A549 treated with CpdA at 1 μM for 4 hours (cell line): ENCODE measurements around the gene ZRANB2. TPM values are rescaled to one million over a fixed set of nuclear protein-coding genes. Genes with fewer than 3 reads are reported as not detected.

Source experiments
- total RNA-seq: library from RNA; stranded (reverse); fragments of 200-300 nt; extraction: Qiagen RNA extraction; gene quantifications from 5 replicates; pipeline ENCODE4 v1.2.3, GENCODE V29; 2022; ENCODE audit warnings: low read depth

ZRANB2 gene
- total RNA-seq: 17.5 to 36.7 TPM (median 24.6 TPM) in 5 replicates

GRCh38 chr1:71080739-71081696 is at the start of gene ZRANB2:
Gene ZRANB2, minus strand, starts transcription at chr1:71081035. Its CDS starts 40 bp downstream, at chr1:71080995.

GRCh38 chr1:71047635-71048607 is 32.9 kb downstream of the ZRANB2 start, which contains the start of gene PTGER3:
Gene PTGER3, minus strand, starts transcription at chr1:71047816. Its CDS starts 239 bp downstream, at chr1:71047577.

Other genes with a start within 250 kb of the ZRANB2 start
- 0.01 TPM in 1 of 5 replicates, not detected in the others for gene PTGER3, start 33.2 kb downstream of the ZRANB2 start, total RNA-seq